Measurements from ENCODE around the gene IDI1.

- TF ChIP-seq EZH2 (IDR thresholded peaks at IDR 0.05; ENCODE audit: borderline replicate concordance, insufficient read depth, low read depth, low read length, poor library complexity, severe bottlenecking) (no peak), CTCF (IDR thresholded peaks at IDR 0.05) (no peak)
Observed at GRCh38 chr10:1003884-1004670, 44.8 kb downstream of the IDI1 start.
